Breast epithelium (tissue), 3 donors: Measurements from ENCODE around the gene PAPSS2.

Source experiments
- POLR2A ChIP-seq: fragments of 450-650 bp; IDR thresholded peaks from one replicate; pipeline ENCODE4 v1.6.1; 2016; ENCODE audit warnings: antibody characterized with exemption, mild to moderate bottlenecking, moderate library complexity
- TF ChIP-seq, protein P1 (sequence below), 3 donors: fragments of 450-650 bp; IDR thresholded peaks; one replicate each; pipeline ENCODE4 v1.5.1; 2016 to 2017; ENCODE audit warnings: antibody characterized with exemption in 3 of 3, mild to moderate bottlenecking in 3 of 3, moderate library complexity in 3 of 3

DNA sequence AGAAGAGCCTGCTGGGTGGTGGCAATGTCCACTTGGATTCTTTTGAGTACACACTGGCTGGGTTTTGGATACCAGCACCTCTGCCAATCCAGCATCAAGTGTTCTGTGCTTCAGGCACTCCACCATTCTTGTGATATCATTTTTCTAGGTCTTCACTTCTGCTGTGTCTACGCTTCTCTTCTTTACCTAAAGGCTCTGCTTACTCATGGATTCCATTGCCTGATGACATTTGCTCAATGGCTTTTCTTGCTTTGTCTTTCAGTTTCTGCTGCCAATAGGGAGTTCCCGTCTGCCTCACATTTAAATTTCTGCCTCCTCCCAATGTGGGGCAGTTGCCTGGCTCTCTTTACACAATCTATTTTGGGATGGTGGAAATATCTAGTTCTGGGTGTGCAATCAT, 12.7 kb upstream of the PAPSS2 start:
- no peak for TF ChIP-seq POLR2A
- TF ChIP-seq, protein P1, sequence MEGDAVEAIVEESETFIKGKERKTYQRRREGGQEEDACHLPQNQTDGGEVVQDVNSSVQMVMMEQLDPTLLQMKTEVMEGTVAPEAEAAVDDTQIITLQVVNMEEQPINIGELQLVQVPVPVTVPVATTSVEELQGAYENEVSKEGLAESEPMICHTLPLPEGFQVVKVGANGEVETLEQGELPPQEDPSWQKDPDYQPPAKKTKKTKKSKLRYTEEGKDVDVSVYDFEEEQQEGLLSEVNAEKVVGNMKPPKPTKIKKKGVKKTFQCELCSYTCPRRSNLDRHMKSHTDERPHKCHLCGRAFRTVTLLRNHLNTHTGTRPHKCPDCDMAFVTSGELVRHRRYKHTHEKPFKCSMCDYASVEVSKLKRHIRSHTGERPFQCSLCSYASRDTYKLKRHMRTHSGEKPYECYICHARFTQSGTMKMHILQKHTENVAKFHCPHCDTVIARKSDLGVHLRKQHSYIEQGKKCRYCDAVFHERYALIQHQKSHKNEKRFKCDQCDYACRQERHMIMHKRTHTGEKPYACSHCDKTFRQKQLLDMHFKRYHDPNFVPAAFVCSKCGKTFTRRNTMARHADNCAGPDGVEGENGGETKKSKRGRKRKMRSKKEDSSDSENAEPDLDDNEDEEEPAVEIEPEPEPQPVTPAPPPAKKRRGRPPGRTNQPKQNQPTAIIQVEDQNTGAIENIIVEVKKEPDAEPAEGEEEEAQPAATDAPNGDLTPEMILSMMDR (IDR thresholded peaks at IDR 0.05) = no peak
